ENCODE results near the gene PATZ1. TPM values are rescaled to one million over a fixed set of nuclear protein-coding genes. Genes with fewer than 3 reads are reported as not detected.

PATZ1 gene
- total RNA-seq, 3 donors from 2014 or later (not counting 1 experiment from before 2014, with no cell fraction given) = 31.5 to 39.2 (median 37.3) TPM

DNA sequence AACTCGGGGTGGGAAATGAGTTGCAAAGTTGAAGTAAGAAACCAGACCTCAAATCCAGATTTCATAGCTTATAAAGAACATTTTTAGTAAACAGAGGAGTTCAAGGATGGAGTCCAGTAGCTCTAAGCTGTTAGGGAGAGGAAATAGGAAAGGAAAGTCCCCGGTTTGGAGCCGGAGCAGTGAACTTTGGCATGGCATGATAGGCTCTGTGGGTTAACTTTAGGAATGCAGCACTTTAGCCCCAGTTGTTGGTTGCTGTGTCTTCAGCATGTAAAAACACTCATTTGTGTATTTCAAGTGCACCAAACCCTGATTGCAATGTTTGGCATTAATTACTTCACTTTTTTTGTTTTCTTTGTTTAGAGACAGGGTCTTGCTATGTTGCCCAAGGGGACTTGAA lies 45.2 kb downstream of the PATZ1 start:
- Mint-ChIP-seq H3K27me3 (ENCODE audit: low read depth in 2 of 2) (no peaks in the 10 kb centered on the region), H3K4me1 (no peaks in the 10 kb centered on the region), H3K27ac (no peak overlapping the region), H3K4me3 (no peak overlapping the region), H3K36me3 (no peaks in the 10 kb centered on the region), H3K9me3 (no peaks in the 10 kb centered on the region)
- H3K36me3 ChIP-seq (ENCODE audit: control insufficient read depth, insufficient read depth, low read length) = no peaks in the 10 kb centered on the region
- 98% methylated on average over 3 of the region's 3 CpGs for WGBS (ENCODE audit: insufficient coverage)
- TF ChIP-seq, protein P1, sequence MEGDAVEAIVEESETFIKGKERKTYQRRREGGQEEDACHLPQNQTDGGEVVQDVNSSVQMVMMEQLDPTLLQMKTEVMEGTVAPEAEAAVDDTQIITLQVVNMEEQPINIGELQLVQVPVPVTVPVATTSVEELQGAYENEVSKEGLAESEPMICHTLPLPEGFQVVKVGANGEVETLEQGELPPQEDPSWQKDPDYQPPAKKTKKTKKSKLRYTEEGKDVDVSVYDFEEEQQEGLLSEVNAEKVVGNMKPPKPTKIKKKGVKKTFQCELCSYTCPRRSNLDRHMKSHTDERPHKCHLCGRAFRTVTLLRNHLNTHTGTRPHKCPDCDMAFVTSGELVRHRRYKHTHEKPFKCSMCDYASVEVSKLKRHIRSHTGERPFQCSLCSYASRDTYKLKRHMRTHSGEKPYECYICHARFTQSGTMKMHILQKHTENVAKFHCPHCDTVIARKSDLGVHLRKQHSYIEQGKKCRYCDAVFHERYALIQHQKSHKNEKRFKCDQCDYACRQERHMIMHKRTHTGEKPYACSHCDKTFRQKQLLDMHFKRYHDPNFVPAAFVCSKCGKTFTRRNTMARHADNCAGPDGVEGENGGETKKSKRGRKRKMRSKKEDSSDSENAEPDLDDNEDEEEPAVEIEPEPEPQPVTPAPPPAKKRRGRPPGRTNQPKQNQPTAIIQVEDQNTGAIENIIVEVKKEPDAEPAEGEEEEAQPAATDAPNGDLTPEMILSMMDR (IDR thresholded peaks at IDR 0.05) = no peak
- H3K4me3 ChIP-seq (ENCODE audit: low read length) = no peak overlapping the region
- no peak for ATAC-seq
- DNase-seq = no peak
- no peaks in the 10 kb centered on the region for H3K4me1 ChIP-seq (ENCODE audit: control insufficient read depth, insufficient read depth, low read length)
- H3K9me3 ChIP-seq (ENCODE audit: control insufficient read depth, insufficient read depth, low read length) = no peaks in the 10 kb centered on the region
- H3K27ac ChIP-seq (ENCODE audit: low read length) = no peak overlapping the region
- no peaks in the 10 kb centered on the region for H3K27me3 ChIP-seq (ENCODE audit: control insufficient read depth, insufficient read depth, low read length)
- intact Hi-C loops (cut with micrococcal nuclease) = no loop called here

DNA sequence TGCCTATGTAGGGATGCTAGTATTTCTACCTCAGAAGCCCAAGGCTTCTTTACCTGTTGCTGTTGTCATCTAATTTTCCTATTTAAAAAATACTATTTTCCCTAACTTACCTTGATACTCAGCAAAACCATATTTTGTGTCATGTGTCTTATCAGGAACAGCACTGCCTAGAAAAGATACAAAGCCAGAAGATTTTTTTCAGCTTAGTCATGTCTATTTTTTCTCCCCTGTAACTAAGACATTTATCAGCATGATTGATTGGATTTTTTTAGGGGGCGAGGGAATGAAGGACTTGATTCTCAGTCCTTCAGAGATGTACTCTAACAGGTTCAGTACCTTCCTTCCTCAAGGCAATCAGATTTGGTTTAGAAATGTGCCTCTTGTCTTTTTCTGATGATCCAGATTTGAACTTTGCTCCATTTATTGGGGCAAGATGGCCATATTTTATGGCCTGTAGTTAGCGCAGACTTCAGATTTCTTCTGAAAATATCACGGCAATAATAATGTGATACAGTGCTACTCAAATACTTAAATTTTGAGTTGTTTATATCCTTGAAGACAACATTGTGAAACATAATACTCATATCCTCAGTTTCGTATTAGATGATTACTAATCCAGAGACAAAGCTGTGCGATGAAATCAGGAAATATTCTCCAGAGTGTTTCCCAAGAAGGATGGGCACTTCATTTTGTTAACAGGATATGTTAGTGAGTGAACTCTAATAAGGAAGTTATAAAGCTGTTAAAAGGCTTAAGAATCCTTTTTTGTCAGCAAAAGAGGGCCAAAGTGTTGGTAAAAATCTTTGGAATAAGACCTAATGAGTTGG lies 50.1 kb downstream of the PATZ1 start:
- H3K36me3 ChIP-seq (ENCODE audit: control insufficient read depth, insufficient read depth, low read length) = no peaks in the 10 kb centered on the region
- no peaks in the 10 kb centered on the region for H3K27me3 Mint-ChIP-seq (ENCODE audit: low read depth in 2 of 2)
- H3K9me3 ChIP-seq (ENCODE audit: control insufficient read depth, insufficient read depth, low read length) = no peaks in the 10 kb centered on the region
- no peak for DNase-seq
- H3K4me1 ChIP-seq (ENCODE audit: control insufficient read depth, insufficient read depth, low read length) = peaks cover 20% of the 10 kb centered on the region
- ATAC-seq = no peak
- intact Hi-C loops (cut with micrococcal nuclease) = no loop called here
- H3K27ac Mint-ChIP-seq = no peak overlapping the region
- peaks cover 11 to 16% of the 10 kb centered on the region in 2 donors for H3K4me1 Mint-ChIP-seq
- no peak overlapping the region for H3K4me3 ChIP-seq (ENCODE audit: low read length)
- no peaks in the 10 kb centered on the region for H3K9me3 Mint-ChIP-seq
- H3K27ac ChIP-seq (ENCODE audit: low read length) = no peak overlapping the region
- H3K36me3 Mint-ChIP-seq = no peaks in the 10 kb centered on the region
- no peak overlapping the region for H3K4me3 Mint-ChIP-seq
- TF ChIP-seq, protein P1 (IDR thresholded peaks at IDR 0.05) = no peak
- WGBS (ENCODE audit: insufficient coverage) = 84% methylated on average over 5 of the region's 5 CpGs
- no peaks in the 10 kb centered on the region for H3K27me3 ChIP-seq (ENCODE audit: control insufficient read depth, insufficient read depth, low read length)

- Histone ChIP-seq H3K36me3 (ENCODE audit: control insufficient read depth, insufficient read depth, low read length) (no peaks in the 10 kb centered on the region), H3K4me1 (ENCODE audit: control insufficient read depth, insufficient read depth, low read length) (peaks cover 22% of the 10 kb centered on the region), H3K27ac (ENCODE audit: low read length) (no peak overlapping the region), H3K4me3 (ENCODE audit: low read length) (no peak overlapping the region), H3K9me3 (ENCODE audit: control insufficient read depth, insufficient read depth, low read length) (no peaks in the 10 kb centered on the region), H3K27me3 (ENCODE audit: control insufficient read depth, insufficient read depth, low read length) (no peaks in the 10 kb centered on the region)
- H3K36me3 Mint-ChIP-seq = no peaks in the 10 kb centered on the region
- TF ChIP-seq, protein P1 (IDR thresholded peaks at IDR 0.05) = no peak
- H3K4me3 Mint-ChIP-seq = no peak overlapping the region
- H3K27me3 Mint-ChIP-seq (ENCODE audit: low read depth in 2 of 2) = no peaks in the 10 kb centered on the region
- H3K9me3 Mint-ChIP-seq = no peaks in the 10 kb centered on the region
- ATAC-seq (no peak), DNase-seq (no peak)
- WGBS (ENCODE audit: insufficient coverage) = 77% methylated on average over 3 of the region's 3 CpGs
- peaks cover 17 to 21% of the 10 kb centered on the region in 2 donors for H3K4me1 Mint-ChIP-seq
- H3K27ac Mint-ChIP-seq = no peak overlapping the region
- intact Hi-C loops (cut with micrococcal nuclease) = no loop called here
These were observed 50.8 kb downstream of the PATZ1 start for GRCh38 chr22:31295360-31295759.
